Epidermal melanocyte (primary cell): ENCODE results near the gene PTPRF.

Source experiments
- DNase-seq: peaks from one replicate; pipeline ENCODE4 v3.0.0; 2011; ENCODE audit warnings: low spot score; ENCODE audit not compliant: insufficient read length

The PTPRF gene

GRCh38 chr1:43577655-43578542 lies 47.2 kb downstream of the PTPRF start:
- DNase-seq = no peak

GRCh38 chr1:43580039-43580438 lies 49.4 kb downstream of the PTPRF start:
- no peak for DNase-seq

GRCh38 chr1:43582162-43582566 lies 51.5 kb downstream of the PTPRF start:
- DNase-seq = no peak

- DNase-seq = no peak
Observed at GRCh38 chr1:43583058-43583457, 52.4 kb downstream of the PTPRF start.

GRCh38 chr1:43584204-43584603 lies 53.5 kb downstream of the PTPRF start:
- DNase-seq = no peak

GRCh38 chr1:43585557-43585956 lies 54.9 kb downstream of the PTPRF start:
- no peak for DNase-seq

GRCh38 chr1:43586136-43586731 lies 55.6 kb downstream of the PTPRF start:
- no peak for DNase-seq

- DNase-seq = no peak
Observed at GRCh38 chr1:43587001-43587400, 56.3 kb downstream of the PTPRF start.

- DNase-seq = peak; percentile 93
Observed at GRCh38 chr1:43587594-43587993, 56.9 kb downstream of the PTPRF start.

- DNase-seq = no peak
Observed at GRCh38 chr1:43588592-43588991, 57.9 kb downstream of the PTPRF start.

- DNase-seq = no peak
Observed at GRCh38 chr1:43590388-43590925, 59.8 kb downstream of the PTPRF start.

GRCh38 chr1:43591181-43591580 lies 60.5 kb downstream of the PTPRF start:
- no peak for DNase-seq

- DNase-seq = no peak
Observed at GRCh38 chr1:43592051-43592665, 61.5 kb downstream of the PTPRF start.

- no peak for DNase-seq
Observed at GRCh38 chr1:43592974-43593683, 62.4 kb downstream of the PTPRF start.

- DNase-seq = no peak
Observed at GRCh38 chr1:43596579-43596978, 65.9 kb downstream of the PTPRF start.

- DNase-seq = no peak
Observed at GRCh38 chr1:43597028-43597427, 66.3 kb downstream of the PTPRF start.

GRCh38 chr1:43597721-43598120 lies 67.0 kb downstream of the PTPRF start:
- no peak for DNase-seq

- no peak for DNase-seq
Observed at GRCh38 chr1:43598622-43599021, 67.9 kb downstream of the PTPRF start.

GRCh38 chr1:43600033-43601020 lies 69.6 kb downstream of the PTPRF start:
- no peak for DNase-seq

GRCh38 chr1:43602990-43603389 lies 72.3 kb downstream of the PTPRF start:
- DNase-seq = no peak
